Embryonic facial prominence (tissue), 1 donor: ENCODE data around the gene CADPS.

ENCODE experiments used
- DNase-seq: peaks from one replicate; pipeline ENCODE4 v3.0.0-alpha.2; 2016; ENCODE audit errors: extremely low spot score

CADPS gene

GRCh38 chr3:62874711-62875557 lies at the start of gene CADPS:
Gene CADPS, minus strand, starts transcription at chr3:62875416. Its CDS starts 387 bp downstream, at chr3:62875029.
- no peak for DNase-seq

GRCh38 chr3:62923066-62923465 lies 47.9 kb upstream of the CADPS start:
- DNase-seq: no peak

- DNase-seq: no peak
These were observed 47.1 kb upstream of the CADPS start for GRCh38 chr3:62922326-62922725.

GRCh38 chr3:62920466-62920784 lies 45.2 kb upstream of the CADPS start:
- DNase-seq: no peak

GRCh38 chr3:62919784-62920465 lies 44.7 kb upstream of the CADPS start:
- no peak for DNase-seq

GRCh38 chr3:62918777-62919176 lies 43.6 kb upstream of the CADPS start:
- DNase-seq: no peak

GRCh38 chr3:62918131-62918530 lies 42.9 kb upstream of the CADPS start:
- no peak for DNase-seq

GRCh38 chr3:62911526-62911925 lies 36.3 kb upstream of the CADPS start:
- no peak for DNase-seq

- DNase-seq: no peak
These were observed 30.1 kb upstream of the CADPS start for GRCh38 chr3:62905331-62905730.

- DNase-seq: no peak
These were observed 23.6 kb upstream of the CADPS start for GRCh38 chr3:62898530-62899496.

- DNase-seq: no peak
These were observed 20.7 kb upstream of the CADPS start for GRCh38 chr3:62895901-62896300.

- DNase-seq: no peak
These were observed 17.7 kb upstream of the CADPS start for GRCh38 chr3:62892951-62893350.

- DNase-seq: no peak
These were observed 16.8 kb upstream of the CADPS start for GRCh38 chr3:62892045-62892444.

GRCh38 chr3:62888778-62889177 lies 13.6 kb upstream of the CADPS start:
- DNase-seq: no peak

- no peak for DNase-seq
These were observed 13.0 kb upstream of the CADPS start for GRCh38 chr3:62888180-62888579.

GRCh38 chr3:62885136-62885535 lies 9.9 kb upstream of the CADPS start:
- DNase-seq: no peak

- DNase-seq: no peak
These were observed 9.1 kb upstream of the CADPS start for GRCh38 chr3:62884096-62884870.

GRCh38 chr3:62882676-62883200 lies 7.5 kb upstream of the CADPS start:
- no peak for DNase-seq

GRCh38 chr3:62876064-62876463 lies 848 bp upstream of the CADPS start:
- no peak for DNase-seq

- no peak for DNase-seq
These were observed 364 bp upstream of the CADPS start for GRCh38 chr3:62875558-62876002.
